ENCODE measurements around the gene NDUFA3. TPM values are rescaled to one million over a fixed set of nuclear protein-coding genes. Genes with fewer than 3 reads are reported as not detected.
A peak's percentile ranks its signal among the peaks of the same experiment; 100 is the strongest.

NDUFA3 gene
- polyA plus RNA-seq, 4 donors = 87.1 to 188 (median 133) TPM

GRCh38 chr19:54106716-54107115 lies 4.1 kb downstream of the NDUFA3 start:
- DNase-seq (ENCODE audit: low read depth in 4 of 4, low spot score in 2 of 4) = no peak

- no peak for DNase-seq (ENCODE audit: low read depth in 4 of 4, low spot score in 2 of 4)
Measured at GRCh38 chr19:54107876-54108490, 5.3 kb downstream of the NDUFA3 start.

DNA sequence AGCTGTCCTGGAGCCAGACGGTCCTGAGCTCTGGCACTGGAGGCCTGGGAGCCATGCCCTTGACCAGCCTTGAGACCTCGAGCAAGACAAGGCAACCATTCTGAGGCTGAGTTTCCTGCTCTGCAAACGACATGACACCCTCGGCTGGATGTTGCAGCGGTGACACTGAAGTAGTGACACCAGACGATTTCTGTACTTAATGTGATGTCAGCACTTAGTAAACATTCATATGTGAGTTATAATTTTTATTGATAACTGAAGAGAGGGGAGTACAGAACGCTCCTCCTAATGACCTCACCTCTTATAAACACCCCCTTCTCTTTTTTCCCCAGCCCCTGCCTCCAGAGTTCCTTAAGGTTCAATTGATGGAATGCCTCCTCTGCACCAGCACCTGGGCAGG lies 5.8 kb downstream of the NDUFA3 start:
- no peak for DNase-seq (ENCODE audit: low read depth in 4 of 4, low spot score in 2 of 4)

DNA sequence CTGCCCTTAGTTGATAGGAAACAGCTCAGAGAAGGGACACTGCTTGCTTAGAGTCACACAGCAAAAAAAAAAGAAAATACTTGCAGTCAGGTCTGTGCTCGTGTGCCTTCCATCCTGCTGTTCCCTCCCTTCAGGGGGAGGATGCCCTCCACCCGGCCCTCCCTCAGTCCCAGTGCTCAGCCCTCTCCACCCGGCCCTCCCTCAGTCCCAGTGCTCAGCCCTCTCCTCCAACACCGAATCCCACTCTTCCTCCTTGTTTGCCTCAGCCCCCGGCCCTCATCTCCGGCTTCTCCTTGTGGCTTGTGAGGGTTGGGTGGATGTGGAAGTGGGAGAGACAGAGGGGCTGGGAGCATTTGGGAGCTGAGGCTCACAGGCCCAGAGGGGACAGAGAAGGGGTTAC lies 7.0 kb downstream of the NDUFA3 start:
- DNase-seq (ENCODE audit: low read depth in 4 of 4, low spot score in 2 of 4) = no peak

GRCh38 chr19:54114340-54115108 lies 11.9 kb downstream of the NDUFA3 start:
- DNase-seq (ENCODE audit: low read depth in 4 of 4, low spot score in 2 of 4) = no peak

DNA sequence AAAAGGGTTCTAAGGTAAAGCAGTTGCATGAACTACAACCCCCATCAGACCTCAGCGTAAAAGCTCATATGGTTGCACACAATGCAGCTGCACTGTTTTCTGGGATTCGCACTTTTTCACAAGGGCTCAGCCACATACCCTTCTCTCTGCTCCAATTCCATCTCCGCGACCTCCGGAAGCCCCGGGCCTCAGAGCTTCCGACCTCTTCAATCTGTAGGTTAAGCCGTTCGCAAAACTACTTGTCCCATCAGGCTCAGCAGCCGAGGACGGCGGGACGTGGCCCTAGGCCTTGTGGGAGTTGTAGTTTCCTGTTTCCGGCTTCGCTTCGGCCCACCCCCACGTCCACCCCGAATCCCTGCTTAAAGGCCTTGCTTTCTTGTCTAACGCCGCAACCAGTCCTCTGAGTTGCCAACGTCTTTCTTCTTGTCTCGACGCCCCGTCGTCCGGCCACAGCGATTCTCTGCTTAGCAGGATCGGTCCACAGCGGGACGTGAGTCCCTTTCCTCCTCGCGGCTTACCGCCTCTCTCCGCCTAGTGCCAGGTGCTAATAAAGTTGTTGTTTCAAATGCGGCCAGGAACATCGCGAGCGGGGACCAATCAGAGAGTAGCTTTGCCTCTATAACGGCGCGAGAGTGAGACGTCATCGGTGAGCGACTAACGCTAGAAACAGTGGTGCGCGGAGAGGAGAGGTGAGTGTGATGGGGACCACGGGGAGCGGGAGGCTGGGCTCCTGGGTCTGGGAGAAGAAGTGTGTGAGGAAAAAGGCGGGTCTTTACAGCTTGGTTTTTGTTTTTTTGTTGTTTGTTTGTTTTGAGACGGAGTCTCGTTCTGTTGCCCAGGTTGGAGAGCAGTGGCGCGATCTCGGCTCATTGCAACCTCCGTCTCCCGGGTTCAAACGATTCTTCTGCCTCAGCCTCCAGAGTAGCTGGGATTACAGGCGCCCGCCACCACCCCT lies 12.7 kb downstream of the NDUFA3 start, which contains the start of the genes PRPF31 and TFPT:
PRPF31 (plus strand) TSS at position 646 of the 955 bp plus-strand sequence. CDS start 2,525 bp downstream, outside the sequence.
TFPT (minus strand) TSS at position 549 of the 955 bp plus-strand sequence; CDS start at position 161, 388 bp downstream.
- peak; percentile 98 to 100 (median 98) for DNase-seq (ENCODE audit: low read depth in 4 of 4, low spot score in 2 of 4)

DNA sequence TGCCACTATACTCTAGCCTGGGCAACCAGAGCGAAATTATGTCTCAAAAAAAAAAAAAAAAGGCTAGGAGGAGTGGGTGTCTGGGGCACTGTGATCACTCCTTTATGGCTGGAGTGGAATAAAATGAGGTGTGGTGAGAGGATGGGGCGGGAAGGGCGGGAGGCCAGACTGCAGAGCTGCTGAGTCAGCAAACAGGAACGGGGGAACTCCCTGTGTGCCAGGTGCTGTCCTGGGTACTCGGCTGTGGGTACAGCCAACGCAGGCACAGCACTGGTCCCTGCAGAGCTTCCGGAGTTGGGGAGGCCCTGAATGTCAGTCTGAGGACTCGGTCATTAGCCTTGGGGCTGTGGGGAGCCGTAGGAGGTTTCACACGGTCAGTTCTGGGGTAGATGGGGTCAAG lies 18.6 kb downstream of the NDUFA3 start:
- DNase-seq (ENCODE audit: low read depth in 4 of 4, low spot score in 2 of 4) = no peak

GRCh38 chr19:54123682-54124081 lies 21.0 kb downstream of the NDUFA3 start:
- DNase-seq (ENCODE audit: low read depth in 4 of 4, low spot score in 2 of 4) = no peak

DNA sequence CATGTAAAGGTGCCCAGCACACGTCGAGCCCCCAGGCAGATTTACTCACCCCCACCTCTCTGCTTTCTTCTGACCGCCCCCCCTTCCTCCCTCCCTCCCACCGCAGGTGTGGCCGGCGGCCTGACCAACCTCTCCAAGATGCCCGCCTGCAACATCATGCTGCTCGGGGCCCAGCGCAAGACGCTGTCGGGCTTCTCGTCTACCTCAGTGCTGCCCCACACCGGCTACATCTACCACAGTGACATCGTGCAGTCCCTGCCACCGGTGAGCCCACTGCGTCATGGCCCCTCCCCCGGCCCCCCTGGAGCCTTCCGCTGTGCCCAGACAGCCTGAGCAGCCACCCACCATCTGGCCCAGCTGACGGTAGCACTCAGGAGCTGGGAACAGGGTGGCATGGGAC lies 21.7 kb downstream of the NDUFA3 start:
- no peak for DNase-seq (ENCODE audit: low read depth in 4 of 4, low spot score in 2 of 4)

GRCh38 chr19:54125713-54126112 lies 23.1 kb downstream of the NDUFA3 start:
- DNase-seq (ENCODE audit: low read depth in 4 of 4, low spot score in 2 of 4) = no peak

DNA sequence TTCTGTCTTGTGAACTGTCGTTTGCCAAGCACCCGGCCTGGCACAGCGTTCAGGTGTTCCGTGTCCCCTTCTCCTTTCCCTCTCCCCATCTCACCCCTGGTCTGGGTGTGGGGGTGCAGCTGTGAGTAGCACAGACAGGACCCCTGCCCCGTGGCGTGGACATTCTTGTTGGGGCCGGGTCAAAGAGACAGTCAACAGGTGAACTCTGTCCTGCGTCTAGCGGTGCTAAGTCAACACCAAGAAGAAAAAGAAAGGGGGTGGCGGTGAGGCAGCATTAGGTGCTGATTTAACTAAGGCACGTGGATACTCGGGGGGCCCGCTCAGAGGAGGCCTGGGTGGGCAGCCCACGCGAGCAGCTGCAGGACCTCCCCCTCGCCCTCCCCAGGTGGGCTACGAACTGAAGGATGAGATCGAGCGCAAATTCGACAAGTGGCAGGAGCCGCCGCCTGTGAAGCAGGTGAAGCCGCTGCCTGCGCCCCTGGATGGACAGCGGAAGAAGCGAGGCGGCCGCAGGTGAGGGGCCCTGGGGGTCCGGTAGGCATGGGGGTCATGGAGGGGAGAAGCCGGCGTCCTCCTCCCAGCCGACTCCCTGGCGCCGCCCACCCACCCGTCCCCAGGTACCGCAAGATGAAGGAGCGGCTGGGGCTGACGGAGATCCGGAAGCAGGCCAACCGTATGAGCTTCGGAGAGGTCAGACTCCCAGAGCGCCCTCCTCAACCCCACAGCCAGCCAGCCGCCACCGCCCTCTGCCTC lies 25.2 kb downstream of the NDUFA3 start:
- no peak for DNase-seq (ENCODE audit: low read depth in 4 of 4, low spot score in 2 of 4)

DNA sequence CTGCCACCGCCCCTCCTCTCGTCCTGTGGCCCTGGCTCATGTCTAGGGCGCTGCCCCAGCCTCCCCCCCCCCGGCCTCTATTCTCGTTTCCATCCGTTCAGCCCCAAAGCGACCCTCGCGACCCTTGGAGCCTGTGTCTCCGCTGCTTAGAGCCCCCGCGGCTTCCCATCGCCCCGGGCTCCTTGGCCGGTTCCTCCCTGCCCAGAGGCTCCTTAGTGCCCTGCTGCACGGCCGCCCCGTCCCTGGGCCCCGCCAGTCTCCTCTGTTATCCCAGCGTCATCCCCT lies 25.7 kb downstream of the NDUFA3 start:
- no peak for DNase-seq (ENCODE audit: low read depth in 4 of 4, low spot score in 2 of 4)

GRCh38 chr19:54128796-54129616 lies 26.4 kb downstream of the NDUFA3 start:
- DNase-seq (ENCODE audit: low read depth in 4 of 4, low spot score in 2 of 4) = no peak

DNA sequence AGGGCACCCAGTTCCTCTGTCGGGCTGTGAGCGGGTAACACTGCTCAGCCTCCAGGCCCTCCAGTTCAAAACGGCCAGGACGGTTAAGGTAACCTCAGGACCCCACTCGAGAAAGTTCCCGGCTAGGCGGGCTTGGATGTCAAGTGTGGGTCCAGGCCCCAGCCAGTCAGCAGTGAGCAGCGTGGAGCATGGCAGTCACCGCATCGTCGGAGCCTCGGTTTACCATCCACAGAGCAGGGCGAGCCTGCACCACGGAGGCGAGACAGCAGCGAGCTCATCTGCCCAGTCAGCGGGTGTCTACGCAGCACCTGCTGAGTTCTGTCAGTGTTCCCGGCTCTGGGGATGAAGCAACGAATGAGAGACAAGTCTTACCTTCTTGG lies 27.0 kb downstream of the NDUFA3 start:
- DNase-seq (ENCODE audit: low read depth in 4 of 4, low spot score in 2 of 4) = no peak

DNA sequence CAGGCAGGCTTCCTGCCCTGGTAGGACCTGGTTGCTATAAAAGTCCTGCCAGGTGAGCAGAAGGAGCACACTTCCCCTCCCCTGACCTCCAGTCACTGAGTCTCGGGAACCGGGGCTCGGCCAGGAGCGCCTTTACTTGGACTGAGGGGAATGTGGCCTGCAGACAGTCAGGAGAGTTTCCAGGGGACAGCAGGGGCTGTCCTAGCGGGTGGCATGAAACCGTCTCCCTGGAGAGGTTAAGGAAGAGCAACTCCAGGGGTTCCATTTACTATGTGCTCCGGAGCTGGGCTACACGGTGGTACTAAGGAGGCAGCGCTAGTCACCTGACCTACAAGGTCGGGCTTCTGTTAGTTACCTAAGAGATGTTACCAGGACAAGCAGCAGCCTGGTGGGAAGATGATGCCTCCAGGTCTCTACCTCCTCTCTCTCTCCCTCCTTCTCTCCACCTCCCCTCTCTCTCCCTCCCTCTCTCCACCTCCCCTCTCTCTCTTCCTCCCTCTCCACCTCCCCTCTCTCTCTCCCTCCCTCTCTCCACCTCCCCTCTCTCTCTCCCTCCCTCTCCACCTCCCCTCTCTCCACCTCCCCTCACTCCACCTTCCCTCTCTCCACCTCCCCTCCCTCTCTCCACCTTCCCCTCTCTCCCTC lies 30.8 kb downstream of the NDUFA3 start:
- no peak for DNase-seq (ENCODE audit: low read depth in 4 of 4, low spot score in 2 of 4)

DNA sequence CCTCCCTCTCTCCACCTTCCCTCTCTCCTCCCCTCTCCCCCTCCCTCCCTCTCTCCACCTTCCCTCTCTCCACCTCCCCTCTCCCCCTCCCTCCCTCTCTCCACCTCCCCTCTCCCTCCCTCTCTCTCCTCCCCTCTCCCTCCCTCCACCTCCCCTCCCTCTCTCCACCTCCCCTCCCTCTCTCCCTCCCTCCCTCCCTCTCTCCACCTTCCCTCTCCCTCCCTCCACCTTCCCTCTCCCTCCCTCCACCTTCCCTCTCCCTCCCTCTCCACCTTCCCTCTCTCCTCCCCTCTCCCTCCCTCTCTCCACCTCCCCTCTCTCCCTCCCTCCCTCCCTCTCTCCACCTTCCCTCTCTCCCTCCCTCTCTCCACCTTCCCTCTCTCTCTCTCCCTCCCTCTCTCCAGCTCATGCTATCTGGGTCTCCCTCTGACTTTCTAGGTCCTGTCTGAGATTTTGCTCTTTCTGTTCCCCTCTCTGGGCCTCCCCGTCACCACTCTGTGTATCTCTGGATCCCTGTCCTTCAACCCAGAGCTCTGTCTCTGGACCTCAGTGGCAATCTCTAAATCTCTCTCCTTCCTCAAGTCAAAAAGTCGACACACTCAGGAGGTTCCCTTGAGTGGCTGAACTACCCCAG lies 31.4 kb downstream of the NDUFA3 start:
- DNase-seq (ENCODE audit: low read depth in 4 of 4, low spot score in 2 of 4) = no peak

DNA sequence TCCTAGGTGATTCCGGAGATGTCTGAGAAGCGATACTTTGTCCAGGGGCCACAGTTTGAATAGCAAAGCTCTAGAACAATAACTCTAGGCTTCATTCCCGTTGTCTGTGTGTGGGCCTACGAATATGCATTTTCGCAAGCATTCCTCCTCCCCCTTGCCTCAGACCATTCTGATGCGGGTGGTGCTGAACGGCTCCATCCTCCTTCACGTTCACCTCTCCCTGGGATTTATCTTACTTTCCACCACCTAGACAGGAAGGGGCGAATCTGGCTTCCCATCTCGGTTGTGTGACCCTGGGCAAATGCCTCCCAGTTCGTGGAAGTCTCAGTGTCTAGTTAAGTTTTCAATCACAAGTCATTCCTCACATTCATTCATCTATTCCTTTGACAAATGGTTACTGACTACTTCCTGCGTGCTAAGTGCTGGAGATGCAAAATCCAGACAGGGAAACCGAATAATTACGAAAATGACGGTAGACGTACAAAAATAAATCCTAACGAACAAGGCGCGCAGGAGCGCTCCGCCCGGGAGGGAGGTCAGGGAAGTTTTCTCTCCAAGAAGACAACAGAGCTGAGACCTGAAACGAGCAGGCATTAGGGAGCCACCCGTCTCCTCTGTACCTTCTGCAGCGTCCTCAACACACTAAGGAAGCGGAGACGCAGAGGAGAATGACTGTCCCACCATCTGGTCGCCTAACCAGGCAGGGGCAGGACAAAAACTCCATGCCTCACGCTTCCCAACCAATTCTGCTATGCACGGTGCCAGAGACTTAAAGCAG lies 33.6 kb downstream of the NDUFA3 start:
- no peak for DNase-seq (ENCODE audit: low read depth in 4 of 4, low spot score in 2 of 4)
